Esophagus muscularis mucosa (tissue), 4 donors: ENCODE data around the gene NRN1. TPM values are rescaled to one million over a fixed set of nuclear protein-coding genes. Genes with fewer than 3 reads are reported as not detected.

Source experiments
- DNase-seq: peaks from one replicate; pipeline ENCODE4 v3.0.0-alpha.2; 2017; ENCODE audit errors: extremely low spot score
- H3K27ac ChIP-seq, 4 donors: fragments of 200-600 bp; sonication (generic); replicated peaks in 1 of 4; 1 replicate in 3 of 4; 2 replicates in 1 of 4; pipeline ENCODE4 v1.5.1; 2016 to 2019; ENCODE audit warnings: mild to moderate bottlenecking in 1 of 4
- H3K27me3 ChIP-seq, 4 donors: fragments of 200-600 bp; sonication (generic); one replicate each; pipeline versions ENCODE4 v1.5.1 to v1.6.0; 2016 to 2019
- H3K36me3 ChIP-seq, 4 donors: fragments of 200-600 bp; sonication (generic); one replicate each; pipeline ENCODE4 v1.5.1; 2016 to 2019
- H3K4me1 ChIP-seq, 4 donors: fragments of 200-600 bp; sonication (generic); one replicate each; pipeline ENCODE4 v1.5.1; 2016 to 2019
- H3K4me3 ChIP-seq, 4 donors: fragments of 200-600 bp; sonication (generic); 1 replicate in 2 of 4; 2 replicates in 2 of 4; pipeline ENCODE4 v1.5.1; 2016 to 2019; ENCODE audit warnings: mild to moderate bottlenecking in 4 of 4, moderate library complexity in 1 of 4
- H3K9me3 ChIP-seq, 4 donors: fragments of 200-600 bp; sonication (generic); 1 replicate in 3 of 4; 2 replicates in 1 of 4; pipeline ENCODE4 v1.5.1; 2016 to 2019
- EP300 ChIP-seq: sonication (generic); formaldehyde crosslinking; IDR thresholded peaks from one replicate; pipeline ENCODE4 v1.6.1; 2017; ENCODE audit warnings: antibody characterized with exemption
- POLR2A ChIP-seq: fragments of 450-650 bp; IDR thresholded peaks from one replicate; pipeline ENCODE4 v1.6.1; 2017; ENCODE audit warnings: antibody characterized with exemption, moderate library complexity, mild to moderate bottlenecking, low read depth
- POLR2AphosphoS5 ChIP-seq, 2 donors: sonication (generic); formaldehyde crosslinking; IDR thresholded peaks; one replicate each; pipeline ENCODE4 v1.6.1; 2017; ENCODE audit warnings: antibody characterized with exemption in 2 of 2
- WGBS: methylation state at CpG from one replicate; pipeline ENCODE4 v1.1.5; 2018; 5-methylcytosine and 5-hydroxymethylcytosine counted together
- intact Hi-C: fragments of 100-400 bp; cut with DNase I; formaldehyde crosslinking; loops from one replicate; pipeline ENCODE4 v1.15.1; 2023
- total RNA-seq, 4 donors: library from RNA; depleted of rRNA; stranded (reverse); fragments of >200 nt; gene quantifications; one replicate each; pipeline versions ENCODE4 v1.1.0 to v1.2.1, GENCODE V29; 2016
- TF ChIP-seq, protein P1 (sequence below), 3 experiments: fragments of 200-600 bp in 2 of 3; fragments of 450-650 bp in 1 of 3; sonication (generic) in 2 of 3; IDR thresholded peaks; one replicate each; pipeline ENCODE4 v1.5.1; 2017 to 2019; ENCODE audit warnings: antibody characterized with exemption in 3 of 3, mild to moderate bottlenecking in 2 of 3, moderate library complexity in 1 of 3

Gene NRN1
- total RNA-seq, 4 donors from 2014 or later = 12.9 to 24.2 (median 19.7) TPM

DNA sequence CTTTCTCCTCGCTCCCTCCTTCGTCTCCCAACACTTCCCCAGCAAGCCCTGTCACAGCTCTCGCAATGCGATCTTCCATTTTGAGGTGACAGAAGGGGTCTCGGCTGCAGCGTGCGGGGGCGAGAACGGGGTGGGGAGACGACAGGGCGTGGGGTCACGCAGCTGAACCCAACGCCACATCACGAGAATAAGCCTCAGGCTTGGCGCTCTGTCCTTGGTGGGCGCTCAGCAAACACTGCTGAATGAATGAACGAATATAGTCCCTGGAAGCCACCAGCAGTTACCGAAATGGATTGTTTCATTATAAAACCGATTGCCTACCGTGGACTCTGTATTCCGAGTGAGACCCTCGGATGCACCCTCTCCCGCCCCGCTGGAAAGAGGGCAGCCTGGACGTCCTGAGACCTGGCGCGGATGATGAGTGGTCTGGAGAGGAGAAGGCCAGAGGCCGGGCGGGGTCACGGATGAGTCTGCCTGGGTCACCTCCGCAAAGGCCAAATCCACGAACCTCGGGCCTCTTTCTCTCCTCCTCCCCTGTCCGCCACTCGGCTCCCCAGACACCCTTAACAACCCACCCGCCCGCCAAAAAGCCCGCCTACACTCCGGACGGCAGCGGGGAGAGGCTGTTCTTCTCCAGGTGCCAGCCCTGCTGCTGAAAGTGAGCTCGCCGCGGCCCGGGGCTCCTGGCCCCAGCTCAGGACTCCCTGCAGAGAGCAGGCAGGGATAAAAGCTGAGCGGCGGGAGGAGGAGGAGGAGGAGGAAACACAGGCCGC is 3.7 kb downstream of the NRN1 start:
- Histone ChIP-seq H3K4me3 (peak overlapping the region; percentile 43 to 58 (median 48)), H3K36me3 (no peaks in the 10 kb centered on the region), H3K9me3 (peaks cover 0 to 4% (median 0%) of the 10 kb centered on the region in 4 donors), H3K4me1 (peaks cover 54 to 72% (median 60%) of the 10 kb centered on the region in 4 donors), H3K27ac (peak overlapping the region; percentile 54 to 71 (median 63)), H3K27me3 (peaks cover 25 to 100% (median 89%) of the 10 kb centered on the region in 4 donors)
- peak; percentile 85 for DNase-seq
- no peak for TF ChIP-seq POLR2A
- TF ChIP-seq POLR2AphosphoS5 (IDR thresholded peaks at IDR 0.05) = no peak
- WGBS = 23% methylated on average over 20 of the region's 48 CpGs
- intact Hi-C loops = no loop called here

- H3K36me3 ChIP-seq = no peaks in the 10 kb centered on the region
- H3K27ac ChIP-seq = no peak overlapping the region
- peaks cover 17 to 100% (median 89%) of the 10 kb centered on the region in 4 donors for H3K27me3 ChIP-seq
- peak overlapping the region in 3 of 4 donors; percentile 4 to 48 (median 47) for H3K4me3 ChIP-seq
- intact Hi-C loops = no loop called here
- TF ChIP-seq EP300 (no peak), POLR2AphosphoS5 (IDR thresholded peaks at IDR 0.05) (no peak)
- TF ChIP-seq, protein P1, sequence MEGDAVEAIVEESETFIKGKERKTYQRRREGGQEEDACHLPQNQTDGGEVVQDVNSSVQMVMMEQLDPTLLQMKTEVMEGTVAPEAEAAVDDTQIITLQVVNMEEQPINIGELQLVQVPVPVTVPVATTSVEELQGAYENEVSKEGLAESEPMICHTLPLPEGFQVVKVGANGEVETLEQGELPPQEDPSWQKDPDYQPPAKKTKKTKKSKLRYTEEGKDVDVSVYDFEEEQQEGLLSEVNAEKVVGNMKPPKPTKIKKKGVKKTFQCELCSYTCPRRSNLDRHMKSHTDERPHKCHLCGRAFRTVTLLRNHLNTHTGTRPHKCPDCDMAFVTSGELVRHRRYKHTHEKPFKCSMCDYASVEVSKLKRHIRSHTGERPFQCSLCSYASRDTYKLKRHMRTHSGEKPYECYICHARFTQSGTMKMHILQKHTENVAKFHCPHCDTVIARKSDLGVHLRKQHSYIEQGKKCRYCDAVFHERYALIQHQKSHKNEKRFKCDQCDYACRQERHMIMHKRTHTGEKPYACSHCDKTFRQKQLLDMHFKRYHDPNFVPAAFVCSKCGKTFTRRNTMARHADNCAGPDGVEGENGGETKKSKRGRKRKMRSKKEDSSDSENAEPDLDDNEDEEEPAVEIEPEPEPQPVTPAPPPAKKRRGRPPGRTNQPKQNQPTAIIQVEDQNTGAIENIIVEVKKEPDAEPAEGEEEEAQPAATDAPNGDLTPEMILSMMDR (IDR thresholded peaks at IDR 0.05) = no peak
- 26% methylated on average over 39 of the region's 57 CpGs for WGBS
- peaks cover 0 to 4% (median 0%) of the 10 kb centered on the region in 4 donors for H3K9me3 ChIP-seq
- DNase-seq = peak; percentile 74
- peaks cover 54 to 71% (median 58%) of the 10 kb centered on the region in 4 donors for H3K4me1 ChIP-seq
Measured at GRCh38 chr6:6002005-6002847, 4.5 kb downstream of the NRN1 start.

GRCh38 chr6:6001443-6001842 is 5.3 kb downstream of the NRN1 start:
- H3K27me3 ChIP-seq = peaks cover 9 to 100% (median 89%) of the 10 kb centered on the region in 4 donors
- H3K4me3 ChIP-seq = no peak overlapping the region
- DNase-seq = no peak
- peaks cover 0 to 4% (median 0%) of the 10 kb centered on the region in 4 donors for H3K9me3 ChIP-seq
- TF ChIP-seq POLR2AphosphoS5 (IDR thresholded peaks at IDR 0.05) (no peak), POLR2A (no peak)
- TF ChIP-seq, protein P1 (IDR thresholded peaks at IDR 0.05) = no peak
- intact Hi-C loops = no loop called here
- 74% methylated on average over 10 of the region's 10 CpGs for WGBS
- H3K27ac ChIP-seq = no peak overlapping the region
- H3K4me1 ChIP-seq = peaks cover 55 to 71% (median 58%) of the 10 kb centered on the region in 4 donors
- H3K36me3 ChIP-seq = no peaks in the 10 kb centered on the region

DNA sequence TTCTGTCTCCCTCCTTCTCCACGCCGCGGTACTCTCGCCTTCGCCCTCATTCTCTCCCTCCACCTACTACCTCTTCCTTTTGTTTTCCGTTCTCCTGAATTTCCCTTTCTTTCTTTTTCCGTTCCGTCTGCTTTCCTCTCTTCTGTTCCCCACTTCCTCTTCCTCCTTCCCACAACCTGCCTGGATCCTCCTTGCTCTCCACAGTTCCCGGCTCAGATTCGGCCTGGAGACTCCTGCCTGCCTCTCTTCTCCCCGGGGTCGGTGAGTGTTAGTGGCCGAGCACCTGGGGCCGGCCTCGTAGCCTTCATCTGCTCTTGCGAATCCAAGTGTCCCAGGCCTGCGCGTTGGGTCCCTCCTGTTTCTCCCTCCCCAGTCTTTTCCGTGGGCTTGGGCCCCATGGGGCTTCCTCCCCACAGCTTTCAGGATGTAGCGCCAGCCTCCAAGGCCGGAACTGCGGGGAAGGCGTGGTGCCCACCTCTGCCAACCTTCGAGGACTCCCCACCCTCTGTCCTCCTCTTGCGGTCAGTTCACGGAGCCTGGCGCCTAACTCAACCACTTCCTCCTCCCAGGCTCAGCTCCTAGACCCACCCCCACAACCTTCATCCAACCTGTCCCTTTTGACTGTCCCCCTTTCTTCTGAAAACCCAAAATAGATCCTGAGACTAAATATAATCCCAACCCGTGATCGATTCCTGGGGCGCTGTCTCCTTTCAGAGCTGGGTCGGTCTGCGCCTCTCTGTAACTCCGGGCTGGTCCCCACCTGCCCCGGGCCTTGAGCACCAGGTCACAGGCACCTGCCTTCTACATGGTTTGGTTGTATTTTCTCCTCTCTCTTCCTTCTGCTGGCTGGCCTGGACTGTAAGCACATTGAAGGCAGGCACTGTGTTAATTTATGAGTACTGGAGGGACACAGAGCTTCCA is 6.8 kb downstream of the NRN1 start:
- Histone ChIP-seq H3K4me3 (peak overlapping the region; percentile 35 to 40 (median 36)), H3K36me3 (no peaks in the 10 kb centered on the region), H3K9me3 (peaks cover 0 to 4% (median 0%) of the 10 kb centered on the region in 4 donors), H3K27ac (peak overlapping the region; percentile 42 to 77 (median 58)), H3K27me3 (peaks cover 7 to 100% (median 90%) of the 10 kb centered on the region in 4 donors), H3K4me1 (peaks cover 56 to 79% (median 69%) of the 10 kb centered on the region in 4 donors)
- 43% methylated on average over 34 of the region's 34 CpGs for WGBS
- intact Hi-C loops = no loop called here
- no peak for DNase-seq
- TF ChIP-seq, protein P1 (IDR thresholded peaks at IDR 0.05) = no peak
- TF ChIP-seq EP300 = no peak
- no peak for TF ChIP-seq POLR2A
- TF ChIP-seq POLR2AphosphoS5 (IDR thresholded peaks at IDR 0.05) = no peak
